ENCODE results near the gene C1QL1. TPM values are rescaled to one million over a fixed set of nuclear protein-coding genes. Genes with fewer than 3 reads are reported as not detected.

C1QL1 gene
- total and polyA plus RNA-seq, 2 donors (not counting 3 experiments of a cell fraction or from before 2014, with no cell fraction given), result 0.35 to 0.72 TPM

DNA sequence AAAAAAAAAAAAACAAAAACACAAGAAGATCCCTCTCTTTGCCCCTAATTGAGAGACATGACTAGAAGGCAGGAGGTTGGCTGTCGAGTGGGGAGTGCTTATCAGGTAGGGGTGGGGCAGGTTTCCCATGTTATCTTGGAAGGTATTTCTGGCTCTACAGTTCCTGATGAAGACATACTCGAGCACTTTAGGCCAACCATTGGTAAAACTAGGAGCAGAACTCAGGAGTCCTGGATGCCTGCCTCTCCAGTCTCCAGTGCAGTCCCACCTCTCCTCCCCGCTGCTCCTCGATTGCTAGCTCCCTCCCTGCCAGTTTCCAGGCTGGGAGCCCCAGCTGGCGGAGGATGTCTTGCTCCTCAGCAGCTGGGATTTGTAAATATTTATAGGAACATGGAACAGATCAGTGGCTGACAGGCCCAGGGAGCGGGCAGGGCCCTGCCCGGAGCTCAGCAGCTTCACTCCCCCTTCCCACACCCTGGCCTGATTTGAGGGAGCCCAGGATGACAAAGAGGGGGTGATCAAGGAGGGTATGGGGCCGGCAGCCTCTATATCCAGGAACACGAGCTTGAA lies 11.4 kb upstream of the C1QL1 start:
- Histone ChIP-seq H3K9ac (replicated peaks; ENCODE audit: extremely low read depth, insufficient read depth, low read length) (no peak overlapping the region), H3K4me3 (replicated peaks in 1 of 3; ENCODE audit: insufficient read depth in 1 of 3, low read depth in 1 of 3, low read length in 3 of 3) (no peak overlapping the region), H3K27me3 (ENCODE audit: control insufficient read depth in 2 of 2, insufficient read depth in 2 of 2, low read length in 2 of 2) (peaks cover 0 to 14% of the 10 kb centered on the region in 2 experiments), H3K9me1 (replicated peaks; ENCODE audit: control insufficient read depth, extremely low read depth, insufficient read depth, low read length) (no peaks in the 10 kb centered on the region), H2AFZ (ENCODE audit: low read depth, low read length) (no peak overlapping the region), H3K4me1 (ENCODE audit: control insufficient read depth, extremely low read depth, insufficient read depth, low read length) (peaks cover 15% of the 10 kb centered on the region), H3K27ac (ENCODE audit: insufficient read depth, low read depth, low read length) (no peak overlapping the region), H3K36me3 (ENCODE audit: control insufficient read depth in 2 of 2, extremely low read depth in 1 of 2, insufficient read depth in 2 of 2, low read length in 2 of 2) (no peaks in the 10 kb centered on the region), H4K20me1 (replicated peaks; ENCODE audit: control insufficient read depth, extremely low read depth, insufficient read depth, low read length) (no peaks in the 10 kb centered on the region), H3K79me2 (ENCODE audit: control insufficient read depth, insufficient read depth, low read length) (no peaks in the 10 kb centered on the region), H3K4me2 (ENCODE audit: insufficient read depth, low read length) (no peak overlapping the region), H3K9me3 (replicated peaks; ENCODE audit: control insufficient read depth, insufficient read depth, low read length) (no peaks in the 10 kb centered on the region)
- TF ChIP-seq, protein P1, sequence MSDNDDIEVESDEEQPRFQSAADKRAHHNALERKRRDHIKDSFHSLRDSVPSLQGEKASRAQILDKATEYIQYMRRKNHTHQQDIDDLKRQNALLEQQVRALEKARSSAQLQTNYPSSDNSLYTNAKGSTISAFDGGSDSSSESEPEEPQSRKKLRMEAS (IDR thresholded peaks at IDR 0.05; ENCODE audit: insufficient read depth, insufficient read length), result no peak
- TF ChIP-seq JUN (IDR thresholded peaks at IDR 0.05; ENCODE audit: borderline replicate concordance, insufficient read depth, insufficient read length, low read depth) (no peak), POLR2A (IDR thresholded peaks at IDR 0.05; ENCODE audit: low read depth, low read length) (no peak)
- TF ChIP-seq, protein P2, sequence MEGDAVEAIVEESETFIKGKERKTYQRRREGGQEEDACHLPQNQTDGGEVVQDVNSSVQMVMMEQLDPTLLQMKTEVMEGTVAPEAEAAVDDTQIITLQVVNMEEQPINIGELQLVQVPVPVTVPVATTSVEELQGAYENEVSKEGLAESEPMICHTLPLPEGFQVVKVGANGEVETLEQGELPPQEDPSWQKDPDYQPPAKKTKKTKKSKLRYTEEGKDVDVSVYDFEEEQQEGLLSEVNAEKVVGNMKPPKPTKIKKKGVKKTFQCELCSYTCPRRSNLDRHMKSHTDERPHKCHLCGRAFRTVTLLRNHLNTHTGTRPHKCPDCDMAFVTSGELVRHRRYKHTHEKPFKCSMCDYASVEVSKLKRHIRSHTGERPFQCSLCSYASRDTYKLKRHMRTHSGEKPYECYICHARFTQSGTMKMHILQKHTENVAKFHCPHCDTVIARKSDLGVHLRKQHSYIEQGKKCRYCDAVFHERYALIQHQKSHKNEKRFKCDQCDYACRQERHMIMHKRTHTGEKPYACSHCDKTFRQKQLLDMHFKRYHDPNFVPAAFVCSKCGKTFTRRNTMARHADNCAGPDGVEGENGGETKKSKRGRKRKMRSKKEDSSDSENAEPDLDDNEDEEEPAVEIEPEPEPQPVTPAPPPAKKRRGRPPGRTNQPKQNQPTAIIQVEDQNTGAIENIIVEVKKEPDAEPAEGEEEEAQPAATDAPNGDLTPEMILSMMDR (IDR thresholded peaks at IDR 0.05; ENCODE audit: extremely low read depth in 1 of 2, insufficient read depth in 1 of 2, low read depth in 1 of 2, low read length in 2 of 2), result no peak
- intact Hi-C loops (cut with micrococcal nuclease) (no loop called here), dilution Hi-C loops (cut with MboI; ENCODE audit: extremely low pct_ligation_motif_present, low sequenced_read_pairs) (no loop called here)
- ChIA-PET CTCF (interaction anchor here (1.3 to 1.5 kb wide), 2 partner anchors 12 to 40 kb away, joined by 4 to 5 read pairs; no protein-coding TSS in a partner anchor), POLR2A (no interaction called here)
- FAIRE-seq (no peak), DNase-seq (ENCODE audit: low read depth, low spot score) (no peak)
- BruUV-seq (replicated peaks), result no TSS peak

DNA sequence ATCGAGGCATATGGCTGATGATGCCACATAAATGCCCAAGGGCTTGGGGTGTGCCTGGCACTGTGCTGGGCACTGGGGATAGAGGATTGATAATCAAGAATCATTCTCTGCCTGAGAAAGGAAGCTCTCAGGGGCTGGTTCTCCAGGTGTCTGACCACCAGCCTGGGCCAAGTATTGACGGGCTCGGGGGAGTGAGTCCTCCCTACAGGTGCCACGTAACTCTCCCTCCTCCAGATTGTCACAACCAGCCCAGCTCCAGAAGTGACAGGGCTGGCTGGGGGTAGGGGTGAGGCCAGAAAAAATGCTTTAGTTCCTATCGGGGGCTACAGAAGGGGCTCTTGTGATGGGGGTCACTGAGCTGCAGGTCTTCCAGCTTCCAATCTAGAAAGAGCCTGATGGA lies 10.7 kb upstream of the C1QL1 start:
- peaks cover 15% of the 10 kb centered on the region for H3K4me1 ChIP-seq (ENCODE audit: control insufficient read depth, extremely low read depth, insufficient read depth, low read length)
- H3K27me3 ChIP-seq (ENCODE audit: control insufficient read depth in 2 of 2, insufficient read depth in 2 of 2, low read length in 2 of 2), result peaks cover 0 to 14% of the 10 kb centered on the region in 2 experiments
- H3K36me3 ChIP-seq (ENCODE audit: control insufficient read depth in 2 of 2, extremely low read depth in 1 of 2, insufficient read depth in 2 of 2, low read length in 2 of 2), result no peaks in the 10 kb centered on the region
- H4K20me1 ChIP-seq (replicated peaks; ENCODE audit: control insufficient read depth, extremely low read depth, insufficient read depth, low read length), result no peaks in the 10 kb centered on the region
- no peaks in the 10 kb centered on the region for H3K9me1 ChIP-seq (replicated peaks; ENCODE audit: control insufficient read depth, extremely low read depth, insufficient read depth, low read length)
- ChIA-PET POLR2A (no interaction called here), CTCF (interaction anchor here (0.7 to 1.5 kb wide), 3 partner anchors 12 to 46 kb away, joined by 3 to 5 read pairs (median 4); no protein-coding TSS in a partner anchor)
- intact Hi-C loops (cut with micrococcal nuclease) (no loop called here), dilution Hi-C loops (cut with MboI; ENCODE audit: extremely low pct_ligation_motif_present, low sequenced_read_pairs) (no loop called here)
- no peaks in the 10 kb centered on the region for H3K79me2 ChIP-seq (ENCODE audit: control insufficient read depth, insufficient read depth, low read length)
- H3K9me3 ChIP-seq (replicated peaks; ENCODE audit: control insufficient read depth, insufficient read depth, low read length), result no peaks in the 10 kb centered on the region
- no peak overlapping the region for H3K4me2 ChIP-seq (ENCODE audit: insufficient read depth, low read length)
- no peak for FAIRE-seq
- no TSS peak for BruUV-seq (replicated peaks)
- TF ChIP-seq POLR2A (IDR thresholded peaks at IDR 0.05; ENCODE audit: low read depth, low read length) (no peak), JUN (IDR thresholded peaks at IDR 0.05; ENCODE audit: borderline replicate concordance, insufficient read depth, insufficient read length, low read depth) (no peak), GATA2 (IDR thresholded peaks at IDR 0.05; ENCODE audit: insufficient read depth, insufficient read length, low read depth, low read length) (no peak), MYC (IDR thresholded peaks at IDR 0.05; ENCODE audit: low read depth, low read length) (no peak), EZH2 (IDR thresholded peaks at IDR 0.05; ENCODE audit: borderline replicate concordance, low read depth, low read length, severe bottlenecking) (no peak), POLR2AphosphoS5 (IDR thresholded peaks at IDR 0.05; ENCODE audit: insufficient read depth, low read depth, low read length) (no peak), FOS (IDR thresholded peaks at IDR 0.05; ENCODE audit: borderline replicate concordance, insufficient read depth, low read length) (no peak)
- TF ChIP-seq, protein P1 (IDR thresholded peaks at IDR 0.05; ENCODE audit: insufficient read depth, insufficient read length), result no peak
- TF ChIP-seq, protein P2 (IDR thresholded peaks at IDR 0.05; ENCODE audit: extremely low read depth in 1 of 2, insufficient read depth in 1 of 2, low read depth in 1 of 2, low read length in 2 of 2), result no peak
- no peak overlapping the region for H2AFZ ChIP-seq (ENCODE audit: low read depth, low read length)
- no peak overlapping the region for H3K9ac ChIP-seq (replicated peaks; ENCODE audit: extremely low read depth, insufficient read depth, low read length)
- no peak overlapping the region for H3K27ac ChIP-seq (ENCODE audit: insufficient read depth, low read depth, low read length)
- no peak for DNase-seq (ENCODE audit: low read depth, low spot score)
- no peak overlapping the region for H3K4me3 ChIP-seq (replicated peaks in 1 of 3; ENCODE audit: insufficient read depth in 1 of 3, low read depth in 1 of 3, low read length in 3 of 3)
